B cell (primary cell): ENCODE measurements around the gene LAT.
A peak's percentile ranks its signal among the peaks of the same experiment; 100 is the strongest.

ENCODE experiments used
- EZH2 ChIP-seq: IDR thresholded peaks from 2 replicates; pipeline ENCODE4 v1.6.1; 2012; ENCODE audit warnings: borderline replicate concordance, low read depth, mild to moderate bottlenecking, moderate library complexity, low read length; ENCODE audit not compliant: insufficient read depth, poor library complexity, severe bottlenecking
- TF ChIP-seq, protein P1 (sequence below): fragments of 200-600 bp; IDR thresholded peaks from one replicate; pipeline ENCODE4 v1.8.0; 2022; ENCODE audit warnings: antibody characterized with exemption, mild to moderate bottlenecking

DNA sequence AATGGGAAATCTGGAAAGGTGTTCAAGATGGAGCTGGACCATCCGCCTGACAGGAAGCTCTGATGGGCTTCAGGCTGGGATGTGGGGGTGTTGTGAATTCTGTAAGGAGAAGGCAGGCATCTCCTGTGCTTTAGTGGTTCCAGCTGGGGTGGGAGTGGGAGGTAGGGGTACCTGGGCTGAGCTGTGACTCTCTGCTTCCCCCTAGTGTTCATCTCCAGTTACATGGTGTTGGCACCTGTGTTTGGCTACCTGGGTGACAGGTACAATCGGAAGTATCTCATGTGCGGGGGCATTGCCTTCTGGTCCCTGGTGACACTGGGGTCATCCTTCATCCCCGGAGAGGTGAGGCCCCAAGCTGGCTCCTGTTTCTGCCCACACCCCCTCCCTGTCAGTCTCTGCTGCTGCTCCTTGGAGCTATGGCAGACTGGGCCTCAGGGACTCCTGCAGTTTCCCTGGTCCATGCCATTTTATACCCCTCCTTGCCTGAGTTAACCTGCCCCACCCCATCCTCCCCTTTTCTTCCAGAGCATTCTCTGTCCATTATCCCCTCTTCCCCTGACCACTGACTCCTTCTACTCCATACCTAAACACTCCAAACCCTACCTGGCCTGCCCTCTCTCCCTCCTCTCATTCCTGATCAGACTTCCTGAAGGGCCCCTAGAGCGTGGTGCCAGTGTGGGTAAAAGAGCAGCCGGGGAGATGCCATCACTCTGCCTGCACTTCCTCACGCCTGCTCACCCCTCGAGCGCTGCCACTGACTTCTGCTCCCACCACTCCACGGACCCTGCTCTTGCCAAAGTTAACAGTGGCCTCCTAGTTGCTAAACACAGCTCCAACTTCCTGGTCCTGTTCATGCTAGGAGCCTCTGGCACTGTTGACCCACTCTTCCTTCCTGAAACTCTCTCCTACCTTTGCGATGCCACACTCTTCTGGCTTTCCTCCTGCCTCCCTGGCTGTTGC lies 6.9 kb upstream of the LAT start:
- TF ChIP-seq, protein P1, sequence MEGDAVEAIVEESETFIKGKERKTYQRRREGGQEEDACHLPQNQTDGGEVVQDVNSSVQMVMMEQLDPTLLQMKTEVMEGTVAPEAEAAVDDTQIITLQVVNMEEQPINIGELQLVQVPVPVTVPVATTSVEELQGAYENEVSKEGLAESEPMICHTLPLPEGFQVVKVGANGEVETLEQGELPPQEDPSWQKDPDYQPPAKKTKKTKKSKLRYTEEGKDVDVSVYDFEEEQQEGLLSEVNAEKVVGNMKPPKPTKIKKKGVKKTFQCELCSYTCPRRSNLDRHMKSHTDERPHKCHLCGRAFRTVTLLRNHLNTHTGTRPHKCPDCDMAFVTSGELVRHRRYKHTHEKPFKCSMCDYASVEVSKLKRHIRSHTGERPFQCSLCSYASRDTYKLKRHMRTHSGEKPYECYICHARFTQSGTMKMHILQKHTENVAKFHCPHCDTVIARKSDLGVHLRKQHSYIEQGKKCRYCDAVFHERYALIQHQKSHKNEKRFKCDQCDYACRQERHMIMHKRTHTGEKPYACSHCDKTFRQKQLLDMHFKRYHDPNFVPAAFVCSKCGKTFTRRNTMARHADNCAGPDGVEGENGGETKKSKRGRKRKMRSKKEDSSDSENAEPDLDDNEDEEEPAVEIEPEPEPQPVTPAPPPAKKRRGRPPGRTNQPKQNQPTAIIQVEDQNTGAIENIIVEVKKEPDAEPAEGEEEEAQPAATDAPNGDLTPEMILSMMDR = peak; percentile 68
- TF ChIP-seq EZH2 = no peak
